Measurements from ENCODE around the gene C15orf39.
"Not testable (repeated sequence)": the region's sequence is repeated elsewhere in the genome, so short reads cannot be mapped to it uniquely, and the experiment has no call there.

Gene C15orf39

GRCh38 chr15:75231836-75232235, 30.2 kb downstream of the C15orf39 start:
- DNase-seq (ENCODE audit: low spot score) = no peak

GRCh38 chr15:75232252-75232813, 30.7 kb downstream of the C15orf39 start:
- DNase-seq (ENCODE audit: low spot score) = no peak

GRCh38 chr15:75232826-75233503, 31.3 kb downstream of the C15orf39 start:
- DNase-seq (ENCODE audit: low spot score) = no peak

- no peak for DNase-seq (ENCODE audit: low spot score)
Observed at GRCh38 chr15:75233504-75234190, 32.0 kb downstream of the C15orf39 start.

- DNase-seq (ENCODE audit: low spot score) = no peak
Observed at GRCh38 chr15:75234191-75234810, 32.6 kb downstream of the C15orf39 start.

GRCh38 chr15:75235051-75235673, 33.5 kb downstream of the C15orf39 start:
- no peak for DNase-seq (ENCODE audit: low spot score)

- DNase-seq (ENCODE audit: low spot score) = no peak
Observed at GRCh38 chr15:75235760-75236729, 34.4 kb downstream of the C15orf39 start.

GRCh38 chr15:75237316-75237982, 35.8 kb downstream of the C15orf39 start:
- DNase-seq (ENCODE audit: low spot score) = no peak

- DNase-seq (ENCODE audit: low spot score) = no peak
Observed at GRCh38 chr15:75238150-75238549, 36.5 kb downstream of the C15orf39 start.

GRCh38 chr15:75245741-75246140, 44.1 kb downstream of the C15orf39 start:
- not testable (repeated sequence) for DNase-seq (ENCODE audit: low spot score)

GRCh38 chr15:75248991-75249390, 47.3 kb downstream of the C15orf39 start:
- not testable (repeated sequence) for DNase-seq (ENCODE audit: low spot score)

- DNase-seq (ENCODE audit: low spot score) = no peak
Observed at GRCh38 chr15:75249726-75250125, 48.0 kb downstream of the C15orf39 start.

GRCh38 chr15:75251343-75251742, 49.7 kb downstream of the C15orf39 start:
- not testable (repeated sequence) for DNase-seq (ENCODE audit: low spot score)

GRCh38 chr15:75252285-75252684, 50.6 kb downstream of the C15orf39 start:
- DNase-seq (ENCODE audit: low spot score) = not testable (repeated sequence)

GRCh38 chr15:75258034-75258433, 56.4 kb downstream of the C15orf39 start, which contains the start of gene GOLGA6C:
GOLGA6C (plus strand) TSS chr15:75258334; CDS start chr15:75258599, 265 bp downstream.
- not testable (repeated sequence) for DNase-seq (ENCODE audit: low spot score)

- not testable (repeated sequence) for DNase-seq (ENCODE audit: low spot score)
Observed at GRCh38 chr15:75258620-75259343, 57.1 kb downstream of the C15orf39 start.

GRCh38 chr15:75259873-75260272, 58.2 kb downstream of the C15orf39 start:
- not testable (repeated sequence) for DNase-seq (ENCODE audit: low spot score)

Data from LoVo (cell line).